Spleen (tissue), 11 donors: Measurements from ENCODE around the gene CEP112. TPM values are rescaled to one million over a fixed set of nuclear protein-coding genes. Genes with fewer than 3 reads are reported as not detected.
"Not testable (repeated sequence)": the region's sequence is repeated elsewhere in the genome, so short reads cannot be mapped to it uniquely, and the experiment has no call there.

Experiments
- DNase-seq: peaks from one replicate; pipeline ENCODE4 v3.0.0-alpha.2; 2020
- H3K27ac ChIP-seq, 8 donors: fragments of 200-600 bp; sonication (generic) in 7 of 8; 1 replicate in 4 of 8; 2 replicates in 4 of 8; pipeline versions ENCODE4 v1.5.0 to v1.8.0; 2016 to 2021; ENCODE audit warnings: inconsistent platforms in 4 of 8, mild to moderate bottlenecking in 4 of 8, moderate library complexity in 1 of 8
- H3K27me3 ChIP-seq, 7 donors: fragments of 200-600 bp; sonication (generic) in 6 of 7; replicated peaks in 1 of 7; 1 replicate in 4 of 7; 2 replicates in 3 of 7; pipeline versions ENCODE4 v1.5.0 to v1.8.0; 2016 to 2021; ENCODE audit warnings: inconsistent platforms in 3 of 7, mild to moderate bottlenecking in 1 of 7
- H3K36me3 ChIP-seq, 6 donors: fragments of 200-600 bp; sonication (generic) in 5 of 6; 1 replicate in 4 of 6; 2 replicates in 2 of 6; pipeline versions ENCODE4 v1.5.0 to v1.8.0; 2016 to 2021; ENCODE audit warnings: inconsistent platforms in 2 of 6
- H3K4me1 ChIP-seq, 6 donors: fragments of 200-600 bp; sonication (generic) in 5 of 6; 1 replicate in 3 of 6; 2 replicates in 3 of 6; pipeline versions ENCODE4 v1.5.0 to v1.8.0; 2016 to 2021; ENCODE audit warnings: inconsistent platforms in 3 of 6
- H3K4me3 ChIP-seq, 8 donors: fragments of 200-600 bp; sonication (generic) in 7 of 8; 1 replicate in 4 of 8; 2 replicates in 4 of 8; pipeline versions ENCODE4 v1.5.0 to v1.8.0; 2016 to 2021; ENCODE audit warnings: inconsistent platforms in 4 of 8, mild to moderate bottlenecking in 4 of 8, moderate library complexity in 2 of 8
- H3K9me3 ChIP-seq, 8 donors: fragments of 200-600 bp; sonication (generic) in 7 of 8; 1 replicate in 4 of 8; 2 replicates in 4 of 8; pipeline versions ENCODE4 v1.5.0 to v1.8.0; 2016 to 2021; ENCODE audit warnings: inconsistent platforms in 4 of 8
- POLR2A ChIP-seq, 3 donors: fragments of 450-650 bp; IDR thresholded peaks; one replicate each; pipeline ENCODE4 v1.5.1; 2017; ENCODE audit warnings: antibody characterized with exemption in 3 of 3, mild to moderate bottlenecking in 1 of 3
- POLR2AphosphoS5 ChIP-seq, 3 donors: sonication (generic); formaldehyde crosslinking; IDR thresholded peaks; one replicate each; pipeline ENCODE4 v1.5.1; 2017; ENCODE audit warnings: antibody characterized with exemption in 3 of 3
- WGBS, 5 donors: extraction: QIAGEN DNeasy Blood & Tissue Kit in 3 of 5; methylation state at CpG; one replicate each; pipeline versions ENCODE4 v1.1.5 to v1.1.7; 2013 to 2018; 5-methylcytosine and 5-hydroxymethylcytosine counted together
- intact Hi-C: fragments of 100-400 bp; cut with DNase I; formaldehyde crosslinking; loops from one replicate; pipeline ENCODE4 v1.15.0; 2023; ENCODE audit warnings: low total_unique reads
- polyA plus RNA-seq, 3 donors: library from polyadenylated mRNA; stranded (reverse); fragments of 200-250 nt; gene quantifications; one replicate each; pipeline ENCODE4 v1.2.1, GENCODE V29; 2013
- total RNA-seq, 7 donors: library from RNA; depleted of rRNA in 3 of 7; stranded (reverse); fragments of >200 nt in 3 of 7; fragmentation: NEBNext Ultra II Directional in 4 of 7; extraction: Animal tissue kit (Norgen Biotek cat#: 25700) in 4 of 7; gene quantifications; one replicate each; pipeline versions ENCODE4 v1.1.0 to v1.2.1, GENCODE V29; 2016 to 2021
- TF ChIP-seq, protein P1 (sequence below), 11 experiments: fragments of 200-600 bp in 7 of 11; fragments of 450-650 bp in 4 of 11; sonication (generic) in 4 of 11; IDR thresholded peaks in 8 of 11; conservative IDR thresholded peaks in 3 of 11; 1 replicate in 7 of 11; 2 replicates in 4 of 11; pipeline versions ENCODE4 v1.4.0 to v1.8.0; 2016 to 2021; ENCODE audit warnings: antibody characterized with exemption in 11 of 11, inconsistent platforms in 4 of 11, mild to moderate bottlenecking in 1 of 11
- donor health status: healthy with polysubstance abuse.
- donor health status: DM: no; HTN: no; CAD: no; lungs with moderate emphysema.
- donor health status: DM: no; HTN: no; CAD: no.
- donor health status: Bipolar disorder and iron deficiency.
- donor health status: healthy.
- donor health status: DM: no; HTN: no; CAD: no.
- donor health status: DM: yes; HTN: yes; CAD: no.

CEP112 gene
- total and polyA plus RNA-seq, 10 donors: 3.1 to 31.0 (median 16.8) TPM

DNA sequence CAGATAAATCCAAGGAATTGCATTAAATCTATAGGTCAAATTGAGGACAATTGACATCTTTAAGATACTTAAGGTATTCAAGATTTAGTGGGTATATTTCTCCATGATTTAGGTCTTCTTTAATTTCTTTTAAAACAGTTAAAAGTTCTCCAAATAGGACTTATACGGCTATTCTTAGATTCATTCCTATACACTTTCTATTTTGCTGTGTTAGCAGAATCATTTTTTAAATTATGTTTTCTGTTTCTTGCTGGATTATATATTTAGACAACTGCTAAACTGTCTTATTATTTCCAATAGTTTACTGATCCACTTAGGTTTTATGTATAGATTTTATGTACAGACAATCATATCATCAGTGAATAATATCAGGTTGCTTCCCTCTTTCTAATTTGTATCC is 404.4 kb downstream of the CEP112 start:
- 90 to 100% (median 94%) methylated on average over 1 of the region's 1 CpG for WGBS, 5 donors
- H3K4me1 ChIP-seq: no peaks in the 10 kb centered on the region
- H3K27ac ChIP-seq: no peak overlapping the region
- no peak overlapping the region for H3K4me3 ChIP-seq
- H3K9me3 ChIP-seq: peaks cover 0 to 2% (median 0%) of the 10 kb centered on the region in 8 donors
- DNase-seq: no peak
- TF ChIP-seq, protein P1, sequence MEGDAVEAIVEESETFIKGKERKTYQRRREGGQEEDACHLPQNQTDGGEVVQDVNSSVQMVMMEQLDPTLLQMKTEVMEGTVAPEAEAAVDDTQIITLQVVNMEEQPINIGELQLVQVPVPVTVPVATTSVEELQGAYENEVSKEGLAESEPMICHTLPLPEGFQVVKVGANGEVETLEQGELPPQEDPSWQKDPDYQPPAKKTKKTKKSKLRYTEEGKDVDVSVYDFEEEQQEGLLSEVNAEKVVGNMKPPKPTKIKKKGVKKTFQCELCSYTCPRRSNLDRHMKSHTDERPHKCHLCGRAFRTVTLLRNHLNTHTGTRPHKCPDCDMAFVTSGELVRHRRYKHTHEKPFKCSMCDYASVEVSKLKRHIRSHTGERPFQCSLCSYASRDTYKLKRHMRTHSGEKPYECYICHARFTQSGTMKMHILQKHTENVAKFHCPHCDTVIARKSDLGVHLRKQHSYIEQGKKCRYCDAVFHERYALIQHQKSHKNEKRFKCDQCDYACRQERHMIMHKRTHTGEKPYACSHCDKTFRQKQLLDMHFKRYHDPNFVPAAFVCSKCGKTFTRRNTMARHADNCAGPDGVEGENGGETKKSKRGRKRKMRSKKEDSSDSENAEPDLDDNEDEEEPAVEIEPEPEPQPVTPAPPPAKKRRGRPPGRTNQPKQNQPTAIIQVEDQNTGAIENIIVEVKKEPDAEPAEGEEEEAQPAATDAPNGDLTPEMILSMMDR (IDR thresholded peaks at IDR 0.05 in 8 of 11, conservative IDR thresholded peaks at IDR 0.05 in 3 of 11): no peak
- TF ChIP-seq POLR2A (IDR thresholded peaks at IDR 0.05) (no peak), POLR2AphosphoS5 (IDR thresholded peaks at IDR 0.05) (no peak)
- no peaks in the 10 kb centered on the region for H3K36me3 ChIP-seq
- intact Hi-C loops: no loop called here
- H3K27me3 ChIP-seq: no peaks in the 10 kb centered on the region

- intact Hi-C loops: no loop called here
- TF ChIP-seq POLR2AphosphoS5 (IDR thresholded peaks at IDR 0.05) (no peak), POLR2A (IDR thresholded peaks at IDR 0.05) (no peak)
- TF ChIP-seq, protein P1 (IDR thresholded peaks at IDR 0.05 in 8 of 11, conservative IDR thresholded peaks at IDR 0.05 in 3 of 11): no peak
- no peak overlapping the region for H3K27ac ChIP-seq
- peaks cover 0 to 9% (median 0%) of the 10 kb centered on the region in 8 donors for H3K9me3 ChIP-seq
- H3K27me3 ChIP-seq: no peaks in the 10 kb centered on the region
- DNase-seq: no peak
- H3K36me3 ChIP-seq: no peaks in the 10 kb centered on the region
- H3K4me1 ChIP-seq: no peaks in the 10 kb centered on the region
- WGBS, 5 donors: 91 to 97% (median 94%) methylated on average over 5 of the region's 5 CpGs
- no peak overlapping the region for H3K4me3 ChIP-seq
Measured at GRCh38 chr17:65786479-65786878, 405.5 kb downstream of the CEP112 start.

GRCh38 chr17:65785109-65785508 is 406.8 kb downstream of the CEP112 start:
- Histone ChIP-seq H3K27me3 (no peaks in the 10 kb centered on the region), H3K4me3 (no peak overlapping the region), H3K27ac (peak overlapping the region in 4 of 8 donors; percentile 7 to 47 (median 29)), H3K9me3 (peaks cover 0 to 9% (median 0%) of the 10 kb centered on the region in 8 donors), H3K4me1 (no peaks in the 10 kb centered on the region), H3K36me3 (no peaks in the 10 kb centered on the region)
- 8 to 16% (median 11%) methylated on average over 1 of the region's 1 CpG for WGBS, 5 donors
- no peak for DNase-seq
- intact Hi-C loops: no loop called here
- TF ChIP-seq, protein P1 (IDR thresholded peaks at IDR 0.05 in 8 of 11, conservative IDR thresholded peaks at IDR 0.05 in 3 of 11): no peak

DNA sequence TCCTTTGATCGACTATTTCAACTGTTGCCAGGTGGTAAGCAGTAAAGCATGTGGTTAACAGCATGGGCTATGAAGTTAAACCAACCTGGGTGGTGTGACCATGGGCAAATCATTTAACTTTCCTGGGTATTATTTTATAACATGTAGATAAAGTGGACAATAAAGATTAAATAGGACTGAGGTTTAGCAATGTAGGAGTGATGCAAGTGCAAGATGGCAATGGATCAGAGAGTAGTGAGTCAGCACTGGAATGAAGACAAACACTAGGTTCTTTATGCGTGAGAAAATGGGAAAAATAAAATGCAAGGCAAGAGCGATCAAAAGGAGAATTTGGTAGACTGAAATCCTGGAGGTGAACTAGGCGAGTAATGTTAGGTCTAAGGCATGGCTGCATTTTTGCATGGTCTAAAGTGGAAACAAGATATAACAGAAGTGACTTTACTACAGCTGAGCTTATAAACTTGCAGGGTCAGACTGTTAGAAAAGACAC is 408.0 kb downstream of the CEP112 start:
- no peak overlapping the region for H3K4me3 ChIP-seq
- H3K27me3 ChIP-seq: no peaks in the 10 kb centered on the region
- TF ChIP-seq POLR2AphosphoS5 (IDR thresholded peaks at IDR 0.05) (no peak), POLR2A (IDR thresholded peaks at IDR 0.05) (no peak)
- TF ChIP-seq, protein P1 (IDR thresholded peaks at IDR 0.05 in 8 of 11, conservative IDR thresholded peaks at IDR 0.05 in 3 of 11): no peak
- H3K36me3 ChIP-seq: no peaks in the 10 kb centered on the region
- peaks cover 0 to 9% (median 0%) of the 10 kb centered on the region in 8 donors for H3K9me3 ChIP-seq
- intact Hi-C loops: no loop called here
- WGBS, 5 donors: 83 to 93% (median 86%) methylated on average over 4 of the region's 4 CpGs
- no peak for DNase-seq
- H3K4me1 ChIP-seq: no peaks in the 10 kb centered on the region
- peak overlapping the region in 2 of 8 donors; percentile 42 to 47 for H3K27ac ChIP-seq

DNA sequence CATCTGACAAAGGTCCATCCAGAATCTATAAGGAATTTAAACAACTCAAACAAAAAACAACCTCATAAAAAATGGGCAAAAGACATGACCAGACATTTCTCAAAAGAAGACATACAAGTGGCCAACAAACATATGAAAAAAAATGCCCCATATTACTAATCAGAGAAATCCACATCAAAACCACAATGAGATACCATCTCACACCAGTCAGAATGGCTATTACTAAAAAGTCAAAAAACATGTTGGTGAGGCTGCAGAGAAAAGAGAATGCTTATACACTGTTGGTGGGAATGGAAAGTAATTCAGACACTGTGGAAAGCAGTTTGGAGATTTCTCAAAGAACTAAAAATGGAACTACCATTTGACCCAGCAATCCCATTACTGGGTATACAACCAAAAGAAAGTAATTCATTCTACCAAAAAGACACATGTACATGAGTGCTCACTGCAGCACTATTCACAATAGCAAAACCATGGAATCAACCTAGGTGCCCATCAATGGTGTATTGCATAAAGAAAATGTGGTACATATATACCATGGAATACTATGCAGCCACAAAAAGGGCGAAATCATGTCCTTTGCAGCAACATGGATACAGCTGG is 409.7 kb downstream of the CEP112 start:
- H3K27ac ChIP-seq, H3K4me3 ChIP-seq, intact Hi-C loops: not testable (repeated sequence)

More for the DNA sequence above, 409.7 kb downstream of the CEP112 start:
- 0 to 80% (median 34%) methylated on average over 1 of the region's 1 CpG for WGBS, 5 donors
- H3K4me1 ChIP-seq, H3K27me3 ChIP-seq, DNase-seq, H3K9me3 ChIP-seq, H3K36me3 ChIP-seq: not testable (repeated sequence)
